ENCODE measurements around the gene RNF44. TPM values are rescaled to one million over a fixed set of nuclear protein-coding genes. Genes with fewer than 3 reads are reported as not detected.

Gene RNF44
- total RNA-seq, 2 experiments from 2014 or later = 61.2 to 164 TPM

GRCh38 chr5:176517053-176517661 is 20.0 kb downstream of the RNF44 start:
- ChIA-PET CTCF (ENCODE audit: unreplicated experiment) (interaction anchor here (1.1 kb wide), 1 partner anchor 14 kb away, joined by 4 read pairs; no protein-coding TSS in a partner anchor), POLR2A (interaction anchor here (0.6 to 1.2 kb wide), 3 partner anchors 12 to 88 kb away, joined by 3 to 4 read pairs (median 3); no protein-coding TSS in a partner anchor)
- intact Hi-C loops (cut with micrococcal nuclease; ENCODE audit: unreplicated experiment) = no loop called here
- Histone ChIP-seq H3K27ac (ENCODE audit: low read depth, low read length, poor library complexity, severe bottlenecking) (no peak overlapping the region), H4K20me1 (ENCODE audit: insufficient read depth, low read length) (no peaks in the 10 kb centered on the region), H2AFZ (ENCODE audit: low read length) (no peak overlapping the region), H3K4me3 (ENCODE audit: low read depth, low read length, poor library complexity, severe bottlenecking) (no peak overlapping the region), H3K9me2 (ENCODE audit: insufficient read depth, low read length) (no peaks in the 10 kb centered on the region), H3K4me2 (ENCODE audit: low read length) (no peak overlapping the region), H3K36me3 (ENCODE audit: insufficient read depth, low read length) (no peaks in the 10 kb centered on the region), H3K79me2 (ENCODE audit: insufficient read depth, low read depth, low read length) (no peaks in the 10 kb centered on the region), H3K4me1 (ENCODE audit: insufficient read depth, low read length, poor library complexity, severe bottlenecking) (peaks cover 26% of the 10 kb centered on the region), H3K9me3 (ENCODE audit: low read length) (no peaks in the 10 kb centered on the region)
- DNase-seq (ENCODE audit: low spot score) = no peak
- no TSS peak for BruUV-seq (replicated peaks)
- TF ChIP-seq CTCF (conservative IDR thresholded peaks at IDR 0.05; ENCODE audit: low read length) (no peak), EZH2phosphoT487 (IDR thresholded peaks at IDR 0.05; ENCODE audit: borderline replicate concordance, low read depth, low read length) (no peak)

GRCh38 chr5:176515396-176515795 is 21.8 kb downstream of the RNF44 start:
- no TSS peak for BruUV-seq (replicated peaks)
- H3K9me2 ChIP-seq (ENCODE audit: insufficient read depth, low read length) = no peaks in the 10 kb centered on the region
- no peak for TF ChIP-seq EZH2phosphoT487 (IDR thresholded peaks at IDR 0.05; ENCODE audit: borderline replicate concordance, low read depth, low read length)
- TF ChIP-seq CTCF (conservative IDR thresholded peaks at IDR 0.05; ENCODE audit: low read length) = no peak
- no peak overlapping the region; the same call in 1 of the 2 replicates for H3K4me2 ChIP-seq (ENCODE audit: low read length)
- H3K4me3 ChIP-seq (ENCODE audit: low read depth, low read length, poor library complexity, severe bottlenecking) = no peak overlapping the region
- 0 out of 2 replicates have a peak, but pooled peaks cover under 1% of the 10 kb centered on the region for H3K36me3 ChIP-seq (ENCODE audit: insufficient read depth, low read length)
- no peaks in the 10 kb centered on the region for H4K20me1 ChIP-seq (ENCODE audit: insufficient read depth, low read length)
- H3K79me2 ChIP-seq (ENCODE audit: insufficient read depth, low read depth, low read length) = no peaks in the 10 kb centered on the region
- peak overlapping the region; percentile 27; the same call in 1 of the 2 replicates for H2AFZ ChIP-seq (ENCODE audit: low read length)
- ChIA-PET POLR2A (interaction anchor here (0.6 kb wide), 1 partner anchor 1040 kb away, joined by 3 read pairs; no protein-coding TSS in a partner anchor), CTCF (ENCODE audit: unreplicated experiment) (no interaction called here)
- H3K4me1 ChIP-seq (ENCODE audit: insufficient read depth, low read length, poor library complexity, severe bottlenecking) = peaks cover 15% of the 10 kb centered on the region
- no peaks in the 10 kb centered on the region for H3K9me3 ChIP-seq (ENCODE audit: low read length)
- no peak for DNase-seq (ENCODE audit: low spot score)
- no peak overlapping the region for H3K27ac ChIP-seq (ENCODE audit: low read depth, low read length, poor library complexity, severe bottlenecking)
- intact Hi-C loops (cut with micrococcal nuclease; ENCODE audit: unreplicated experiment) = no loop called here
